NCI-H1694 (cell line): ENCODE data around the gene PPOX.

ENCODE experiments used
- DNase-seq: peaks from one replicate; lab custom pipeline; 2025; lab: John Stamatoyannopoulos, UW

The PPOX gene

DNA sequence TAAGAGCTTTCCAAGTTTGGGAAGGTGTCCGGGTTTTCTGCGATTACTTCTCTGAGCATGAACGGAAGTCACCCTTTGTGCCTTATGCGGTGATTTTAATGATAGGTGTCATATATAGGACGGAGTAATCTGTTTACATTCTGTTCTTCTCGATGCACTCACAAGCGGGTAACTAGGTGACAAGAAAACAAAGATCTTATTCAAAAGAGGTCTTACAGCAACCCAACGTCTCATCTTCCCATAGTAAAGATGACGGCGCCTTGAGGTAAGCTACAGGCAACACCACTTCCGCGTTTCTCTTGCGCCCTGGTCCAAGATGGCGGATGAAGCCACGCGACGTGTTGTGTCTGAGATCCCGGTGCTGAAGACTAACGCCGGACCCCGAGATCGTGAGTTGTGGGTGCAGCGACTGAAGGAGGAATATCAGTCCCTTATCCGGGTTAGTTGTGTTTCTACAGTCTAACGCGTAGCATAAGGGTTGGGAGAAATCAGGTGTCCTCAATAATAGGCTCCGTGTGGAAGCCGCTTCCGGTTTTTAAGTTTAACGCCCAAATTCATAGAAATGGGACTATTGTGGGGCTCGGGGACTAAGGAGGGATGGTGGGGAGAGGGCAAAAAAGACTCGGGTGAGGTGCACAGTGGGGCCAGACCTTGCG lies 12.4 kb upstream of the PPOX start, which contains the start of gene UFC1:
UFC1 (plus strand) TSS at position 297 of the 656 bp plus-strand sequence; CDS start at position 317, 20 bp downstream.
- DNase-seq, result peak; percentile 91

DNA sequence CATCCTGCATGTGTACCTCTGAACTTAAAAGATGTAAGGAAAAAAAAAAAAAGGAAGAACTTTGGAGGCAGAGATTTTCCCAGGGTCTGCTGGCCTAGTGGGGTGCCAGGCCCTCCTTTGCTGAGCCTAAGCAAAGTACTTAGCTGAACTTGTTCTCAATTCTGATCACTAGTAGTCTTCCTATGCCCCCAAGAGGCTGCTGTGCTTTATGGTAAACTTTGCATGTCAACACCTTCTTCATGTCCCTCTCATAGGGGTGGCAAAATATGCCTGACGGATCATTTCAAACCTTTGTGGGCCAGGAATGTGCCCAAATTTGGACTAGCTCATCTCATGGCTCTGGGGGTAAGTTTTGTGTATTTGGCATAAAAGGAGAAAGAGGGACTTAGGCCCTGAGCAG lies 8.4 kb upstream of the PPOX start:
- DNase-seq, result no peak

- DNase-seq, result no peak
These were observed 7.8 kb upstream of the PPOX start for GRCh38 chr1:161158316-161159010.

DNA sequence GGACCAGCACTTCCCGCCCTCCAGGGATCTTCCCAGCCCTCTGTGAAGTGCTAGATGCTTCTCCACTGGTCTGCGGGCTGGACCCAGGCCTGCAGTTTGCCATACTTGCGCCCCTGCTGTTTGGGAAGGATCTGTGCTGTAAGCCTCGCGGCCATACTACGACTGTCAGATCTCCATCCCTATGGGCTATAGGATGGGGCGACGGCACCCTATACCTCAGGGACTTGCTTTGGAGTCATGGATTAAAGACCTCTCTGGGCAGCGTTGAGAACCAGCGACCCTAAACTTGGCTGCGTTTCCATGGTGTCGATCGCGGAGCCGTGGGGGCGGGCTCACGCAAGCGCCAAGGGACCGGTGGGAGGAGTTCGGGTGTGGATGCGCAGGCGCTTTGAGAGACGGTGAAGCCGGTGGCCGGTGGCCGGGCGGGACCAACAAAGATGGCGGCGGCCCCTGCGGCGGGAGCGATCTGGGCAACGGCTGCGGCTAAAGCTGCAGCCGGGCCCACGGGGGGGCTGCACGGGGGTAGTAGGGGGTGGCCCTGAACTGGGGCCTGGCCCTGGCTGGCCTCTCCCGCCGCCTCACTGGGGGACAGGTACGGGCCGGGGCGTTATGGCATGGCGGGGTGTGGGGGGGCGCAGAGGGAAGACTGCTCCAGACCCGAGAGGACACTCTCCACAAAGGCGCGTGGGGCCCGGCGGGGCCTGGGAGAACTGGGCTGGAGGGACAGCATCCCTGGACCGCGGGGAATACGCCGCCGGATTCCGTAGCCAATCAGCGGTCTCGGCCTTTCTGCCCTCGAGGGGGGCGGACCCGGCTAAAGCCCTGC lies 6.9 kb upstream of the PPOX start, which contains the start of gene USP21:
USP21 (plus strand) TSS at position 414 of the 826 bp plus-strand sequence. CDS start 1,141 bp downstream, outside the sequence.
- peak; percentile 84 for DNase-seq

DNA sequence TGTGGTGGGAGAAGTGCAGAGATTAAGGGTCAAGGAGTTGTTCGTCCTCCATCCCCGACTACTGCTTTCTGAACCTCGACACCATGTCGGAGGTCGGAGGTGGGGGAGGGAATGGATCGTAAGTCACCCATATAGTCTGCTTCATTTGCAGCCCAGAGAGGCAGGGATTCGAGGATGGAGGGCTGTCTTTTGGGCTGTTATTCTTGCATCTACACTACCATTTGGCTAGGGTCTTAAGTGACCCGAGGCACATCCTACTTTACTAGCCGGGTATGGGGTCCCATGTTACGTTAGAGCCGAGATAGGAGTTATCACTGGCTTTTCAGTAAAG lies 6.3 kb upstream of the PPOX start:
- no peak for DNase-seq

DNA sequence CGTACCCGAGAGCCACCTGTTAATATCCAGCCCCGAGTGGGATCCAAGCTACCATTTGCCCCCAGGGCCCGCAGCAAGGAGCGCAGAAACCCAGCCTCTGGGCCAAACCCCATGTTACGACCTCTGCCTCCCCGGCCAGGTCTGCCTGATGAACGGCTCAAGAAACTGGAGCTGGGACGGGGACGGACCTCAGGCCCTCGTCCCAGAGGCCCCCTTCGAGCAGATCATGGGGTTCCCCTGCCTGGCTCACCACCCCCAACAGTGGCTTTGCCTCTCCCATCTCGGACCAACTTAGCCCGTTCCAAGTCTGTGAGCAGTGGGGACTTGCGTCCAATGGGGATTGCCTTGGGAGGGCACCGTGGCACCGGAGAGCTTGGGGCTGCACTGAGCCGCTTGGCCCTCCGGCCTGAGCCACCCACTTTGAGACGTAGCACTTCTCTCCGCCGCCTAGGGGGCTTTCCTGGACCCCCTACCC lies 5.5 kb upstream of the PPOX start:
- DNase-seq, result no peak

DNA sequence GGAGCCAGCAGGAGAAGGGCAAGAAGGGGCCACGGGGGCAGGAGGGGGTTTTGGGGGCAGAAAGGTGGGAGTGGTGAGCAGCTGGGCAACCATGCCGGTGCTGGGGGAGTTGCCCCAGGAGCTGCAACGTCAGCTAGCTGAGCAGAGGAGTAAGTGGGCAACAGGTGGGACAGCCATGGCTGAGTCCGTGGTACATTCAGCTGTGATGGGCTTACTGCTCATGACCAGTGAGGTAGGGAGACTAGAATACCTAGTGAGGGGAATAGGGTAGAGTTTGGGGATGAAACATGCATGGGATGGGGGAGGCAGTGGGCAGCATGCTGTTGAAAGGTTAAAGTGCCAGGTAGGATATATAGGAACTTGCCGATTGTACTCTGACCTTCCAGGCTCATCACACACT lies 4.6 kb upstream of the PPOX start:
- DNase-seq, result no peak

DNA sequence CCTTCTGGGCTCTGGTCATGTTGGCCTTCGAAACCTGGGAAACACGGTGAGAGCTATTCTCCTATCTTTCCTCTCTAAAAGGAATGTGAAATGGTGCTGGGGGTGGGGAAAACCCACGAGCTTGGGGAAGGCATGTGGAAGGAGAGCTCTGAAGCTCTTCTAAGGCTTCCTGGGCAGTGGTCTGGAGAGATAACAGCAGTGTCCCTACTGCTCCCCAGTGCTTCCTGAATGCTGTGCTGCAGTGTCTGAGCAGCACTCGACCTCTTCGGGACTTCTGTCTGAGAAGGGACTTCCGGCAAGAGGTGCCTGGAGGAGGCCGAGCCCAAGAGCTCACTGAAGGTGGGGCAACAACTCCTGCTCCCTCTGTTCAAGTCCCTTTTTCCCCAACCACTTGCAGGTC lies 4.2 kb upstream of the PPOX start:
- no peak for DNase-seq

GRCh38 chr1:161162806-161163205 lies 3.4 kb upstream of the PPOX start:
- DNase-seq, result no peak

GRCh38 chr1:161163793-161164192 lies 2.4 kb upstream of the PPOX start:
- DNase-seq, result no peak

DNA sequence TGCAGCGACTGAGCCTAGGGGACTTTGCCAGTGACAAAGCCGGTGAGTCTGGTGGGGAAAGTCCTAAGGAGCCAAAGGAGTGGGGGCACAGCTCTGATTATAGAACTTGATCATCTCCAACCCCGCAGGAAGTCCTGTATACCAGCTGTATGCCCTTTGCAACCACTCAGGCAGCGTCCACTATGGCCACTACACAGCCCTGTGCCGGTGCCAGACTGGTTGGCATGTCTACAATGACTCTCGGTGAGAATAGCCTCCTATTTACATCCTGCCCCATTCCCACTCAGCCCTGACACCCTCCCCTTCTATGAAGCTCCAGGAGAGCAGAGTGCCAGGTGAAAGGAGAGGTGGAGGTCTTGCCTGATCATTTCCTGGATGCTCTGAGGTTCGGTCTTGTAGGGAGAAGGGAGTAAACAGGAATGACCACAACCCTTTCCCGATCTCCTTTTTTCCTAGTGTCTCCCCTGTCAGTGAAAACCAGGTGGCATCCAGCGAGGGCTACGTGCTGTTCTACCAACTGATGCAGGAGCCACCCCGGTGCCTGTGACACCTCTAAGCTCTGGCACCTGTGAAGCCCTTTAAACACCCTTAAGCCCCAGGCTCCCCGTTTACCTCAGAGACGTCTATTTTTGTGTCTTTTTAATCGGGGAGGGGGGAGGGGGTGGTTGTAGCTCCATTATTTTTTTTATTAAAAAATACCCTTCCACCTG lies 1.2 kb upstream of the PPOX start:
- DNase-seq, result no peak

DNA sequence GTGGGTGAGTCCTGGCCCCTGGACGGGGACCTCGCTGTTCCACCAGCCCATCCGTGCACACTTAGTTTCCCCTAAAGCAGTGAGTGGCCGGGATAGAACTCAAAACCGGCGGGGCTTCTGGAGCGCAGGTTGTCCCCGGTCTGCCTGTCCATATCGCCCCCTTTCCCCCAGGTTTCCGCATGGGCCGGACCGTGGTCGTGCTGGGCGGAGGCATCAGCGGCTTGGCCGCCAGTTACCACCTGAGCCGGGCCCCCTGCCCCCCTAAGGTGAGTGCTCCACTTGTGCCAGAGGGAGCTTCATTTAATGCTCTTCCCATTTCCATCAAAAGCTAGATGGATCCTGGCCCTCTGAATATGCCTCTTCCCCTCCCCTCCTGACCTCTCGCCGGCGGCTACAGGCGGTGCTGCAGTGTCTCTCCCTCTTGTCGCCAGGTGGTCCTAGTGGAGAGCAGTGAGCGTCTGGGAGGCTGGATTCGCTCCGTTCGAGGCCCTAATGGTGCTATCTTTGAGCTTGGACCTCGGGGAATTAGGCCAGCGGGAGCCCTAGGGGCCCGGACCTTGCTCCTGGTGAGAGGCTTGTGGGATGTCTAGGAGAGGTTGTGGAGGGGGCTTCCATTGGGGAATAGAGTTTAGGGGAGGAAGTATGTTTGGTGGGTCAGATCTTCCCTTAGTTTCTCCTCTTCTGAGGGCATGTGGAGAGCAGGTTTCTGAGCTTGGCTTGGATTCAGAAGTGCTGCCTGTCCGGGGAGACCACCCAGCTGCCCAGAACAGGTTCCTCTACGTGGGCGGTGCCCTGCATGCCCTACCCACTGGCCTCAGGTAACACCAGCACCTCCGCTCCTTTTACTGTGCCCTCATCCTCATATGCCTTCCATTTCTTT lies 683 bp downstream of the PPOX start:
- DNase-seq, result no peak

- no peak for DNase-seq
These were observed 2.7 kb downstream of the PPOX start for GRCh38 chr1:161168906-161169305.

DNA sequence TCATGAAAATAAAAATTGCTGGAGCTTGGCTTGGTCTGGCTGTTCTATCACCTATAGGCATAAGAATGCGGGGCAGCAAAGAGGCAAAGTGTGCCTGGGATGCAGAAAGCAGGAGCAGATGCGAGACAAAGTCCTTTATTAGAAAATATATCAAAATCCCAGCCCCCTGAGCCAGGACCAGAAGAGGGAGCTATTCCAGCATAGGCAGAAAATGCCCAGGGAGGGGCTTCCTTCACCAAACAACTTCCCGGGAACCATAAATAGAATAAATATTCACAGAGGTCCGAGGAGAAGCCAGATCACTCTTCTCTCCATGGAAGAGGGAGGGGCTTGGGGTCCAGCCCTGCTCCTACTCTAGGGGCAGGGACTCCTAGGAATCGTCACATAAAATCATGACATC lies 5.0 kb downstream of the PPOX start:
- DNase-seq, result no peak

DNA sequence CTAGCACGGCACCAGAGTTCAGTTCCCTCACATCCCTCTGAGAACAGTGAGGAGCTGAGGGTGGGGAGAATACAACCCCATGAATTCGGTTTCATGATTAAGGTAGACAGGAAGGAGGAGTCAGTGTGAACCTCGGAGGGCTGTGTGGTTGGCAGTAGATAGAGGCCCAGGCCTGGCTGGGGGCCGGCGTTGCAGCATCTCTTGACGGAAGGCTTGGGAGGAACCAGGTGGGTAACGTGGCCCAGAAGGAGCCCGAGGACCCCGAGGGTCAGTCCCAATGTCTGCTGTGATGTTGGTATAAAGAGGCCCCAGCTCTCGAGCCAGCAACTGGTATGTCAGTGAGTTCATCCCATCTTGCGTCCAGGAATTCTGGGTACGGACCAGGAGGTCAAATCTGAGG lies 5.5 kb downstream of the PPOX start:
- DNase-seq, result no peak

DNA sequence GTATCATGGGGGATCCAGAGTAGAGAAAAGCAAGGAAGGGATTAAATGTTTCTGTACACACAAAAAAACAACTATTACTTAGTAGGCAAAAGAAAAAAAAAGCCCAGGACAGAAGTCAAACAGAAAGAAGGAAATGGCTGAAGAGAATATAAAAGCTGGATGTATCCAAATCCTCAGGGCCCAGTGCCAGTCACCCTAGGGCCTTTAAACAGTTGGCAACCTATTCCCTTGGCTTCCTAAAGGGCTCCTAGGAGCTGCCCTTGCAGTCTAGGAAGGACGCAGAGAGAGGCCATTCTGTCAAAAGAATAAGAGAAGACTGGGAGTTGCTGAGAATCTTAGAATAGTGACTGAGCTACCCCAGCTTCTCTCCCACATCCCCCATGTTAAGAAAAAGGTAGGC lies 6.1 kb downstream of the PPOX start:
- no peak for DNase-seq

- DNase-seq, result no peak
These were observed 6.7 kb downstream of the PPOX start for GRCh38 chr1:161172776-161173376.

DNA sequence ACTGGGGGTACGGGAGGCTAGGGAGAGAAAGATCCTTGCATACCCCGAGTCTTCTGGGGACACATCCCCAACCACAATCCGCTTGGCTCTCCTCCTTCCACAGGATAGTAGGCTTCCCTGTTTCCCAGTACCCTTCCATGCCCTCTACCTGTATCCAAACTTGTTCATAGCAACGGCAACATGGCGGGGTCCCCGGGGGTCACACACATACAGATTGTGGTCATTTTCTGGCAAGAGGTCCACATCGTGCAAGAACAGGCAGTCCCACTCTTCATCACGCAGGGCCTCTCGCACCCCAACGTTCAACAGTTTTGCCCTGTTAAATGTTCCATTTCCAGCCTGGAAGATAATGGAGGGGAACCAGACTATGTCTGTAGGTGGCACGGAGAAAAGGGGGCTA lies 7.5 kb downstream of the PPOX start:
- no peak for DNase-seq

- no peak for DNase-seq
These were observed 8.7 kb downstream of the PPOX start for GRCh38 chr1:161174911-161175310.

GRCh38 chr1:161175771-161176453 lies 9.7 kb downstream of the PPOX start:
- DNase-seq, result no peak
